Hepatocyte (in vitro differentiated cells): ENCODE results near the gene KCNK6. TPM values are rescaled to one million over a fixed set of nuclear protein-coding genes. Genes with fewer than 3 reads are reported as not detected.

Experiments used
- DNase-seq: peaks from one replicate; pipeline ENCODE4 v3.0.0-alpha.2; 2016; ENCODE audit warnings: low spot score
- H2AFZ ChIP-seq: fragments of 200-600 bp; sonication (generic); 2 replicates; pipeline ENCODE4 v1.6.0; 2016; ENCODE audit warnings: antibody characterized with exemption, mild to moderate bottlenecking
- H3K27ac ChIP-seq: fragments of 200-600 bp; sonication (generic); 2 replicates; pipeline ENCODE4 v1.5.1; 2016; ENCODE audit warnings: mild to moderate bottlenecking
- H3K27me3 ChIP-seq: fragments of 200-600 bp; sonication (generic); 2 replicates; pipeline ENCODE4 v1.6.1; 2016
- H3K36me3 ChIP-seq: fragments of 200-600 bp; sonication (generic); replicated peaks from 2 replicates; pipeline ENCODE4 v1.5.1; 2016; ENCODE audit warnings: low read depth; ENCODE audit not compliant: insufficient read depth
- H3K4me1 ChIP-seq: fragments of 200-600 bp; sonication (generic); 2 replicates; pipeline ENCODE4 v1.5.1; 2016; ENCODE audit warnings: mild to moderate bottlenecking, moderate library complexity; ENCODE audit not compliant: insufficient read depth
- H3K4me2 ChIP-seq: fragments of 200-600 bp; sonication (generic); 2 replicates; pipeline ENCODE4 v1.6.0; 2016
- H3K4me3 ChIP-seq: fragments of 200-600 bp; sonication (generic); 2 replicates; pipeline ENCODE4 v1.5.1; 2016; ENCODE audit warnings: mild to moderate bottlenecking
- H3K79me2 ChIP-seq: fragments of 200-600 bp; sonication (generic); 2 replicates; pipeline ENCODE4 v1.6.0; 2017; ENCODE audit warnings: mild to moderate bottlenecking
- H3K9me2 ChIP-seq: fragments of 200-600 bp; sonication (generic); replicated peaks from 2 replicates; pipeline ENCODE4 v1.6.0; 2017; ENCODE audit warnings: mild to moderate bottlenecking; ENCODE audit not compliant: insufficient read depth
- H3K9me3 ChIP-seq: fragments of 200-600 bp; sonication (generic); 2 replicates; pipeline ENCODE4 v1.5.1; 2016; ENCODE audit warnings: low read depth, mild to moderate bottlenecking
- H4K20me1 ChIP-seq: fragments of 200-600 bp; sonication (generic); 2 replicates; pipeline ENCODE4 v1.6.0; 2016; ENCODE audit warnings: mild to moderate bottlenecking; ENCODE audit not compliant: insufficient read depth, poor library complexity, severe bottlenecking
- EZH2 ChIP-seq: fragments of 200-600 bp; sonication (generic); IDR thresholded peaks from 2 replicates; pipeline ENCODE4 v1.6.1; 2016; ENCODE audit warnings: antibody characterized with exemption, mild to moderate bottlenecking, borderline replicate concordance
- EZH2phosphoT487 ChIP-seq: fragments of 200-600 bp; sonication (generic); IDR thresholded peaks from one replicate; pipeline ENCODE4 v1.6.1; 2018; ENCODE audit warnings: antibody characterized with exemption, mild to moderate bottlenecking, low read depth, moderate library complexity; ENCODE audit not compliant: unreplicated experiment, severe bottlenecking
- WGBS: methylation state at CpG from one replicate; pipeline ENCODE4 v1.1.6; 2016; ENCODE audit warnings: low lambda C conversion rate; ENCODE audit errors: missing lambda C conversion rate; 5-methylcytosine and 5-hydroxymethylcytosine counted together
- polyA plus RNA-seq: library from polyadenylated mRNA; unstranded; fragments of >200 nt; fragmentation: Nextera tagmentation; extraction: Ambion mirVana; gene quantifications from 2 replicates; pipeline ENCODE4 v1.2.1, GENCODE V29; 2016
- total RNA-seq: library from RNA; depleted of rRNA; stranded (reverse); fragments of >200 nt; gene quantifications from 2 replicates; pipeline ENCODE4 v1.2.3, GENCODE V29; 2014
- TF ChIP-seq, protein P1 (sequence below): fragments of 200-600 bp; sonication (generic); IDR thresholded peaks from 2 replicates; pipeline ENCODE4 v1.5.1; 2016; ENCODE audit warnings: antibody characterized with exemption, mild to moderate bottlenecking; ENCODE audit not compliant: poor library complexity

The KCNK6 gene
- total and polyA plus RNA-seq, 2 experiments from 2014 or later, result 9.0 to 16.0 TPM

DNA sequence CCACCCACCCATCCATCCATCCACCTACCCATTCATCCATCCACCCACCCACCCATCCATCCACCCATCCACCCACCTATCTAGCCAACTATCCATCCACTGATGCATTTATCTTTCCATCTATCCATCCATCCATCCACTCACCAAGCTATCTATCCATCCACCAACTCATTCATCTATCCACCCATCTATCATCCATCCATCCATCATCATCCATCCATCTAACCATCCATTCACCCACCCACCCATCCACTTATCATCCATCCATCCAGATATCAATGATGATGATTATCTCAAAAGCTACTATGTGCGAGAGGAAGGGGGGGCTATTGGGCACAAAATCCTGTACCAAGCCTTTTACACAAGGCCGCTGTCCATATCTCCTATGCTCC, 9.4 kb upstream of the KCNK6 start:
- no peak overlapping the region for H3K4me2 ChIP-seq
- no peaks in the 10 kb centered on the region for H3K9me3 ChIP-seq
- no peak for DNase-seq
- H3K4me1 ChIP-seq, result peaks cover 5% of the 10 kb centered on the region
- TF ChIP-seq EZH2phosphoT487 (no peak), EZH2 (no peak)
- TF ChIP-seq, protein P1, sequence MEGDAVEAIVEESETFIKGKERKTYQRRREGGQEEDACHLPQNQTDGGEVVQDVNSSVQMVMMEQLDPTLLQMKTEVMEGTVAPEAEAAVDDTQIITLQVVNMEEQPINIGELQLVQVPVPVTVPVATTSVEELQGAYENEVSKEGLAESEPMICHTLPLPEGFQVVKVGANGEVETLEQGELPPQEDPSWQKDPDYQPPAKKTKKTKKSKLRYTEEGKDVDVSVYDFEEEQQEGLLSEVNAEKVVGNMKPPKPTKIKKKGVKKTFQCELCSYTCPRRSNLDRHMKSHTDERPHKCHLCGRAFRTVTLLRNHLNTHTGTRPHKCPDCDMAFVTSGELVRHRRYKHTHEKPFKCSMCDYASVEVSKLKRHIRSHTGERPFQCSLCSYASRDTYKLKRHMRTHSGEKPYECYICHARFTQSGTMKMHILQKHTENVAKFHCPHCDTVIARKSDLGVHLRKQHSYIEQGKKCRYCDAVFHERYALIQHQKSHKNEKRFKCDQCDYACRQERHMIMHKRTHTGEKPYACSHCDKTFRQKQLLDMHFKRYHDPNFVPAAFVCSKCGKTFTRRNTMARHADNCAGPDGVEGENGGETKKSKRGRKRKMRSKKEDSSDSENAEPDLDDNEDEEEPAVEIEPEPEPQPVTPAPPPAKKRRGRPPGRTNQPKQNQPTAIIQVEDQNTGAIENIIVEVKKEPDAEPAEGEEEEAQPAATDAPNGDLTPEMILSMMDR, result no peak
- no peaks in the 10 kb centered on the region for H3K27me3 ChIP-seq
- H3K9me2 ChIP-seq, result no peaks in the 10 kb centered on the region
- no peaks in the 10 kb centered on the region for H4K20me1 ChIP-seq
- H2AFZ ChIP-seq, result no peak overlapping the region
- H3K27ac ChIP-seq, result no peak overlapping the region
- 95% methylated on average over 2 of the region's 2 CpGs for WGBS
- peaks cover 4% of the 10 kb centered on the region for H3K79me2 ChIP-seq
- H3K36me3 ChIP-seq, result no peaks in the 10 kb centered on the region
- no peak overlapping the region for H3K4me3 ChIP-seq

DNA sequence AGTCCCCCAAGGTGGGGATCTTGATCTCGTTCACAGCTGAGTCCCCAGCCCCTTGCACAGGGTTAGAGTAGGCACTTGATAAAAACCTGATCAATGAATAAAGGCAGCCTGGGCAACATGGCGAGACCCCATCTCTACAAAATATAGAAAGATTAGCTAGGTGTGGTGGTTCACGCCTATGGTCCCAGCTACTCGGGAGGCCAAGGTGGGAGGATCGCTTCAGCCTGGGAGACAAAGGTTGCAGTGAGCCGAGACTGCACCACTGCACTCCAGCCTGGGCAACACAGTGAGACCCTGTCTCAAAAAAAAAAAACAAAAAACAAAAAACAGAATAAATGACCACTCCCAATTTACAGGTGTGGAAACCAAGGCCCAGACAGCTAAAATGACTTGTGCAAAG, 8.7 kb upstream of the KCNK6 start:
- Histone ChIP-seq H3K79me2 (peaks cover 4% of the 10 kb centered on the region), H4K20me1 (no peaks in the 10 kb centered on the region), H3K4me3 (no peak overlapping the region), H3K9me3 (no peaks in the 10 kb centered on the region), H3K27ac (no peak overlapping the region), H2AFZ (no peak overlapping the region), H3K4me1 (no peaks in the 10 kb centered on the region), H3K9me2 (no peaks in the 10 kb centered on the region), H3K36me3 (no peaks in the 10 kb centered on the region), H3K4me2 (no peak overlapping the region), H3K27me3 (no peaks in the 10 kb centered on the region)
- 96% methylated on average over 6 of the region's 6 CpGs for WGBS
- no peak for TF ChIP-seq EZH2
- TF ChIP-seq EZH2phosphoT487, result no peak
- TF ChIP-seq, protein P1, result no peak
- DNase-seq, result no peak

DNA sequence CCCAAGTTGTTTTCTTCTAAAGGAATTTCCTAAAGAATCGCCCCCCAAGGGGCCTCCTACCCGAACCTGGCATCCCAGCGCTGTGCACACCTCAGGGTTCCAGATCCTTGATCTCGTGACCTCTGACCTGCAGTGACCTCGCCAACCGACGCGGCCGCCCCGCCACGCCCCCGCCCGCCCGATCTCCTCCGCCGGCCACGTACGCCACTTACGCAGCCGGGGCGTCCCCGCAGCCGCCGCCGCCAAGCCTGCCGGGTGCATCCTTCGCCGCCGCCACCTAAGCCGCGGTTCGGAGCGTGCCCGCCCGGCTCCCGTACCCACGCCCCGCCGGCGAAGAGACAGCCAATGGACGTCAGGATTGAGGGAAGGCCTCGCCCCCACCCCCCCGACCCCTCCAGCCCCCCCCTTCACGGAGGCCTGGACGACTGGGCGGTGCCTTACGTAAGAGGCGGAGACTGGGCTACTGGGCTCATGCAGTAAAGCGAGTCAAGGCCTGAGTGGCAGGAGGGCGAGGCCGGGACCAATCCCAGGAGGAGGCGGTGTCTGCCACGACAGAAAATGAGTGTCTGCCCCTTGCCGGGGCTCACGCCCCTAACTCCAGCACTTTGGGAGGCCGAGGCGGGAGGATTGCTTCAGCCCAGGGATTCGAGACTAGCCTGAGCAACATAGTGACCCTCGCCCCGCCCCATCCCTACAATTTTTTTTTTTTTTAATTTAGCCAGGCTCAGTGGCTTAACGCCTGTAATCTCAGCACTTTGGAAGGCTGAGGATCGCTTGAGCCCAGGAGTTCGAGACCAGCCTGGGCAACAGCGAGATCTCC, 3.8 kb upstream of the KCNK6 start, which contains the start of gene YIF1B:
TSS of gene YIF1B (minus strand) at position 291 of the 820 bp plus-strand sequence. CDS start at position 261, 30 bp downstream.
- Histone ChIP-seq H4K20me1 (no peaks in the 10 kb centered on the region), H3K9me2 (no peaks in the 10 kb centered on the region), H2AFZ (peak within 1 kb of the TSS; percentile 58), H3K9me3 (no peaks in the 10 kb centered on the region), H3K79me2 (peaks cover 4% of the 10 kb centered on the region), H3K27ac (peak within 1 kb of the TSS; percentile 71), H3K27me3 (peaks cover 17% of the 10 kb centered on the region), H3K4me2 (peak within 1 kb of the TSS; percentile 92), H3K4me1 (no peaks in the 10 kb centered on the region), H3K36me3 (no peaks in the 10 kb centered on the region), H3K4me3 (peak within 1 kb of the TSS; percentile 40)
- DNase-seq, result peak; percentile 97
- TF ChIP-seq, protein P1, result no peak
- TF ChIP-seq EZH2phosphoT487, result no peak
- TF ChIP-seq EZH2, result no peak
- WGBS, result 5% methylated on average over 39 of the region's 64 CpGs
